ENCODE data around the gene AKR1C2.
"Not testable (repeated sequence)": the region's sequence is repeated elsewhere in the genome, so short reads cannot be mapped to it uniquely, and the experiment has no call there.

AKR1C2 gene

DNA sequence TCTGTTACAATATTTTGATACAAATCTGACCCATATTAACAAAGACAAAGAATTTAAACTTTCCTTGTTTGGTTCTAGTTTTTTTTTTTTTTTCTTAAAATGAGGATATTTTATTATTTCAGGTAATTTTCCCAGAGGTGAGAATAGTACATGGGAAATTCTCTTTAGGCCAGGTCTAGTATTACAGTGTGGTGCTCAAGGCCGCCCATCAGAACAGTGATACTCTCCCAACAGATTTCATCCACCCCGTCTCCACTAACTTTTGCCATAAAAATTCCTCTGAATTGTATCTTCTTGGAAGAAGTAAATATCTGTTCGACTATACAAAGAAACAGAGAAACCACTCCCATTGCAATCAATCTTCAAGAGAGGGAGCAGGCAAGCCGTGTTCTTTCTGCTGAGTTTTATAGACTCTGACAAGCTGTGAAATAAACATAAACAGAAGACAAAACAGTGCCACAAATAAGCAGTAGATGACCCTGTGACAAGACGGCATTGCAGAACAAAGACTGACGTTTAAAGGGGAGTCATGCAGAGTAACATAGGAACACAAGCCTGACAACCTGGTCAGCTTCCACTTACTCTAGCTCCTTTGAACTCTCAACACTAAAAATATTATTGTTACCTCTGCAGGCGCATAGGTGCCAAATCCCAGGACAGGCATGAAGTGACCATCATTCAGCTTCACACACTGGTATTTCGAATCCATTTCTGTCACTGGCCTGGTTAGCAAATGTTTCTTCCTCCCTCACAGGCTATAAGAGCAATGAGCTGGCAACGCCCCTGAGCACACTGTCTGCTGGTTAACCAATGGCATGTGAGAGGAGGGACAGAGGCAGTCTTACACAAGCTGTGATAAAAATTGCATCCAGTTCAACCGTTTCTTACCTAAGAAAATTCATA is at the start of gene AKR1C2:
AKR1C2 (minus strand) TSS at position 731 of the 903 bp plus-strand sequence; CDS start at position 709, 22 bp downstream.
- in situ Hi-C loops (cut with MboI; ENCODE audit: low sequenced_read_pairs): not testable (repeated sequence)

- in situ Hi-C loops (cut with MboI; ENCODE audit: low sequenced_read_pairs): not testable (repeated sequence)
Measured at GRCh38 chr10:5052951-5053500, 49.4 kb upstream of the AKR1C2 start.

DNA sequence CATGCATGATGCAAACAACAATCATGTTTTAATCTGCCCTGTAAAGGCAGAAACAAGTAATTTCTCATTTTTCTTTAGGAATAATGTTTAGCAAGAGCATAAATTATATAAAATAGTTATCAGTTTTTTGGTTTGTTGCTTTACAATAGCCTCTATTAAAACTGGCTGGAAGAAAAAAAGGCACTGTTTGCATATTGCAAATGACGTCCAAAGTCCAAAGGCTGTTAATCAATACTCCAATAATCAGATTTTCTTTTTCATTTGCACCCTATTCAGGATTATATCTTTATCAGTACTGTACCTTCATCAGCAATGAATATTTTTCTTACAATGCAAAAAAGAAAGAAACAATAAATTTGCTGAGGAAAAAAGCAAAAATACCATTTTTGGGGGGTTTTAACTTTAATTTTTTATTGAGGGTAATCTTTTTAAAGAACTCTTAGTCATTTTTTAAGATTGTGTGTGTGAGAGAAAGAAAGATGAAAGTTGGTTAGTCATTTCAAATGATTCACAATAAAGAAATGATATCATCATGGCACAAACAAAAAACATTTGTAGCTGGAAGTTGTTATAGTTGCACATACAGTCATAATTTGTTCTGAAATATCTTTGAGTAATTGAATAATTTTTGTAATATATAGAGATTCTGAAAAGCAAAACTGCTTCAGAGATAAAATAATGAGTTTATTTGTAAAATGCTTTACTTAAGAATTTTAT is 44.4 kb upstream of the AKR1C2 start:
- in situ Hi-C loops (cut with MboI; ENCODE audit: low sequenced_read_pairs): no loop called here

- in situ Hi-C loops (cut with MboI; ENCODE audit: low sequenced_read_pairs): not testable (repeated sequence)
Measured at GRCh38 chr10:5047055-5047454, 43.4 kb upstream of the AKR1C2 start.

DNA sequence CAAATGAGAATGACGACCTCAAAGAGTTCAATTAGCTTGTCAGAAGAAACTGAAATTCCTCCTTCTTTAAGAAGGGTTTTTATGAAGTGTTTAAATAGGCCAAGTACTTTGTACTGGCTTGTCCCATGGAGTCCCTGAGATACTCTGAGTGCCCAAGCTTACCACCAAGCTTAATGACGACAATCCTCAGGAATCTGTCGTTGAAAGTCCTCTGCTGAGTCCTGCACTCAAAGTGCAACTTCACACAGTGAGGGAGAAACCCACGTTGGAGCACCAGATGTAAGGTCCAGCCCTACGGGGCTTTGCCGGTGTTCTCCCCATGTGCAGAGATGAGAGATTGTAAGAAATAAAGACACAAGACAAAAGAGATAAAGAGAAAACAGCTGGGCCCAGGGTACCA is 42.8 kb upstream of the AKR1C2 start:
- in situ Hi-C loops (cut with MboI; ENCODE audit: low sequenced_read_pairs): no loop called here

DNA sequence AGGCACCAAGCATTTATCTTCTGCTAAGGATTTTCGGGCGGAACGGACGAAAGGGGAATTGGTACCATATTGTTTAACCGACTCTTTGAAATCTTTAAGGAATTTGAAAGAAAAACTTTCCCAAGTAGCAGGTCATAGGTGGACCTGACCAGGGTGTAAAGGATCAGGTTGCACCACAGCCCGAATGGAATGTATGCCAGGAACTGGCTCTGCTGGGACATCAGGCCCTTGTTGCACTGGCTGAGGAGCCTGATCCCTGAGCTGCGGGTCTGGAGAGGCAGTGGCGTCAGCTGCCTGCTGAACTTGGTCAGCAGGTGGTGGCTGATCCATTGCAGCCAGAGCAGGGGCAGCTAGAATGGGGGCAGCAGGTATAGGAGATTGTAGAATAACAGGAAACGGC is 41.4 kb upstream of the AKR1C2 start:
- in situ Hi-C loops (cut with MboI; ENCODE audit: low sequenced_read_pairs): no loop called here

DNA sequence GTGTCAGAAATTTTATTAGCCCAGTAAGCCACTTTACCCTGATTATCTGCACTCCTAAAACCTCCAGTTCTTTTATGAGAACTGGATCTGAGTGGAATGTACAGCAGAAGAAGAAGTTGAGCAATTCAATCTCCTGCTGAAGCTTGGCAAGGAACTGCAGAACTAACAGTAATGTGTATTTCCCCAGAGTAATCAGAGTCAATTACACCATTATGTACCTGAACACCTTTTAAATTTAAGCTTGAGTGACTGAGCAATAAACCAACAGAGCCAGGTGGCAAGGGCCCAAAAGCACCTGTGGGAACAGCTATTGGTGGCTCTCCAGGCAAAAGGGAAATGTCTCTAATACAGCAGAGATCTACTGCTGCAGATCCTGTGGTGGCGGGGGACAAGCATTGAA is 40.1 kb upstream of the AKR1C2 start:
- in situ Hi-C loops (cut with MboI; ENCODE audit: low sequenced_read_pairs): no loop called here

- in situ Hi-C loops (cut with MboI; ENCODE audit: low sequenced_read_pairs): no loop called here
Measured at GRCh38 chr10:5042922-5043321, 39.3 kb upstream of the AKR1C2 start.

GRCh38 chr10:5041471-5042023 is 37.9 kb upstream of the AKR1C2 start:
- in situ Hi-C loops (cut with MboI; ENCODE audit: low sequenced_read_pairs): no loop called here

DNA sequence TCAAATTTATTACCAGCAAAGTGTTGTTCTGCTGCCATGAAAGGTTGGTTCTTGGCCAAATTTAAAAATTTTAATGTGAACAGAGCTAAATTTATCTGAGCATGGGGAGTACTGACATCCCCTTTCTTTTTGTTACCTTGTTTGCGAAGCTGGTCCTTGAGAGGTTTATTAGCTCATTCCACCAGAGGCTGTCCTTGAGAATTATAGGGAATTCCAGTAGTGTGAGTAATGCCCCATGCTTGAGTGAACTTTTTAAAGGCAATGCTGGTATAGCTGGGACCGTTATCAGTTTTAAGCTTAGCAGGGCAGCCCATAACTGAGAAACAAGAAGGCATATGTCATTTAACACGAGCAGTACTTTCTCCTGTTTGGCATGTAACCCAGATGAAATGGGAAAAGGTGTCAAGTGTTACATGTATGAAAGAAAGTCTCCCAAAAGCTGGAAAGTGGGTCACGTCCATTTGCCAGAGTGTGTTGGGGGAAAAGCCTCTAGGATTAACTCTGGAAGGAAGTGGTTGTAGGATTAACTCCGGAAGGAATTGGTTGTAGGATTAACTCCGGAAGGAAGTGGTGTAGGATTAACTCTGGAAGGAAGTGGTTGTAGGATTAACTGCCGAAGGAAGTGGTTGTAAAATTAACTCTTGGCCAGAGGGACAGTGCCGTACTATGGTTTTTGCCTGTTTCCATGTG is 37.3 kb upstream of the AKR1C2 start:
- in situ Hi-C loops (cut with MboI; ENCODE audit: low sequenced_read_pairs): no loop called here

- in situ Hi-C loops (cut with MboI; ENCODE audit: low sequenced_read_pairs): no loop called here
Measured at GRCh38 chr10:5040010-5040673, 36.5 kb upstream of the AKR1C2 start.

DNA sequence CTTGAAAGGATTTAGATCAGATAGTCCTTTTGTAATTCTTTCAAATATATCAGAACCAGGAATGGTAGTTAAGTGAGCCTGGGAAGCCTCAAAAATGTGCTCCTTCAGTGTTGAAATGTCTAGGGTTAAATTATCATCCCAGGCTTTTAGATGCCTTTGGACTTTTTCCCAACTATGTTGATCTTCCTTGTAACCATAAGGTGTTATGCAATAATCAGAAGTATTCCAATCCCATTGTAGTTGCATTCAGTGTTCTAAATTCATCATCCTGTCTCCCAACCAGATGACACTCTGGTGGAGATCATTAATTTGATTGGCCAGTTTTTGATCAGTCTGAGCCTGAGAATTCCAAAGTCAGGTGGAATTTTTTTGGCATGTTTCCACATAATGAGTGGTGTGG is 35.1 kb upstream of the AKR1C2 start:
- in situ Hi-C loops (cut with MboI; ENCODE audit: low sequenced_read_pairs): no loop called here

DNA sequence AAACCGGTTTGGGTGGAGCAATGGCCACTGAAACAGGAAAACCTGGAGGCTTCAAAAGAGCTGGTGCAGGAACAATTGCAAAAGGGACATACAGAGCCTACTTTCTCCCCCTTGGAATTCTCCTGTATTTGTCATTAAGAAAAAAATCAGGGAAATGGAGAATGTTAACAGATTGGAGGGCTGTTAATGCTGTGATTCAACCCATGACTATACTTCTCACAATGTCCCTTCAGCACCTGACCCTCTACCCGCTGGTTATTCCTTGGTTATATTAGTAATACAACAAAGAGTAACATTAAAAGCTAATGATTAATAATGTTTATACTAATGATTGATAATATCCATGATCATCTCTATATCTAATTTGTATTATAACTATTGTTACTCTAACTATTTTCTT is 34.4 kb upstream of the AKR1C2 start:
- in situ Hi-C loops (cut with MboI; ENCODE audit: low sequenced_read_pairs): no loop called here

GRCh38 chr10:5036511-5036910 is 32.9 kb upstream of the AKR1C2 start:
- in situ Hi-C loops (cut with MboI; ENCODE audit: low sequenced_read_pairs): no loop called here

DNA sequence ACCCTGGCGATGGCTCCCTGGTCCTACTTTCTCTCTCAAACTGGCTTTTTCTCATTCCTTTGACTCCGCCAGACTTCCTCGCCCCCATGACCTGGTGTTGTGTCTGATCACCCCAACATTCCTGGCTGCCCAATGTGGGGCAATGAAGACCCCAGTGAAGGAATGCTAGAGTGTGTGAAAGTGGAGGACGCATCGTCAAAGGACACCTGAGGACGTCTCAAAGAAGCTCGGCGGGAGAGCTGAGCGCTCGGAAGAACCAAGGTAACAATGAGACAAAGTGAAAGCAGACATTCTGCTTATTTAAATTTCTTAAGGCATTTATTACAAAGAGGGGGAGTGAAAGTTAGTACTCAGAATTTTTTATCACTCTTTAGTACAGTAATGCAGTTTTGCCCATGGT is 31.7 kb upstream of the AKR1C2 start:
- in situ Hi-C loops (cut with MboI; ENCODE audit: low sequenced_read_pairs): no loop called here

GRCh38 chr10:5034588-5034987 is 30.9 kb upstream of the AKR1C2 start:
- in situ Hi-C loops (cut with MboI; ENCODE audit: low sequenced_read_pairs): no loop called here

DNA sequence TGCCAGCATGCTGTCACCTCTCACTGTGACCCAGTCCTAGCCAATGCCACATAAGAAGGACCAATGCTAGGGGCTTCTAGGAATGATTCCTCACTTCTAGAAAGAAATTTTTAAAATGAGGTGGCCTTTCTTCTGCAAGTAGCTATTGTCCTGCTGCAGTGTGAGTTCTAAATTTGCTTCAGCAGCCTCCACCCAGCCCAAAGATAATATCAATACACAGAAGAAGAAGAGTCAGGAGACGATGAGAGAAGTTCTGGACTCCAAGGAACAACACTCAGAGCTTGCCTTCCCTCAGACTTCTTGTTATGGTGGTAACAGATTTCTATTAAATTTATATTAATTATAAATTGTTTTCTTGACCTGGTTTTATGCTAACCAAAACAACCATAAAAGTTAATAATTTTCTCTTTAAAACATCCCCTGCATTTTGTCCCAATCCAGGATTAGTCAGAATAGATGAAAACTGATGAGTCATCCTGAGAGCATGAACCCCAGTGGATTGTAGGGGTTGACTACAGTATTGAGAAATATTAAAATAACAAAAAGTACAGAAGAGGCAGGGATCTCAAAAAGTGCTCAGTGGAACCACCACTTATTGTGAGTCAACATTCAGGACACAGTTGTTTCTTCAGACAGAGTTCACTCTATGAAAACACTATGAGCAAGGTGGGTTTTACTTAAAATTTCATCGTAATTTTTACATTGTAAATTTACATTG is 29.6 kb upstream of the AKR1C2 start:
- in situ Hi-C loops (cut with MboI; ENCODE audit: low sequenced_read_pairs): no loop called here

- in situ Hi-C loops (cut with MboI; ENCODE audit: low sequenced_read_pairs): not testable (repeated sequence)
Measured at GRCh38 chr10:5032444-5032843, 28.8 kb upstream of the AKR1C2 start.

DNA sequence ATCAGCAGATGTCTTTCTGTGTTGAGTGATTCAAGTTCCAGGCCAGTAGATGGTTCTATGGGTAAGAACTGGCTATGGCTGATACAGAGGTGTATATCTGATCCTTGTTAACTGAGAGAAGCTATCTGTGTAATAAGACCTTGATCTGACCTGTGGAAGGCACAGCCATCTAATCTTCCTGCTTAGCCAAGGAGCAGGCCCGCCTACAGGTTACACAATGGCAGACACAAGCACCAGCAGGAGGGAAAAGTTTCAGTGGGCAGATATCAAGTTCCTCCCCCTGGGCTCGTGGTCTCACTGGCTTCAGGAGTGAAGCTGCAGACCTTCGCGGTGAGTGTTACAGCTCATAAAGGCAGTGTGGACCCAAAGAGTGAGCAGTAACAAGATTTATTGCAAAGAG is 27.9 kb upstream of the AKR1C2 start:
- in situ Hi-C loops (cut with MboI; ENCODE audit: low sequenced_read_pairs): not testable (repeated sequence)

DNA sequence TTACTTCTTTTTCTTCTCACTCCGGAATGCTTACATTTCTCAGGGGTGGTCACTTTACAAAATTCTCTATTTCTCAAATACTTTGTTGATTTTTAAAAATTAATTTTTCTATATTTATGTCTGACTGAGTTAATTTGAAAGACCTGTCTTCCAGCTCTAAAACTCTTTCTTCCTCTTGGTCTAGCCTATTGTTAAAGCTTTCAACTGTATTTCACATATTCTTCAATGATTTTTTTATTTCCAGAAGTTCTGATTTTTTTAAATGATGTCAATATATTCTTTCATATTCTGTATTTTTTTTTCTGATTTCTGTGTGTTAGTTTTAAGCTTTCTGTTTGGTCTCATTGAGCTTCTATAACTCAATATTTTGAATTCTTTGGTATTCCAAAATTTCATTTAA is 27.3 kb upstream of the AKR1C2 start:
- in situ Hi-C loops (cut with MboI; ENCODE audit: low sequenced_read_pairs): no loop called here
